ENCODE measurements around the gene GPC6.

GPC6 gene

DNA sequence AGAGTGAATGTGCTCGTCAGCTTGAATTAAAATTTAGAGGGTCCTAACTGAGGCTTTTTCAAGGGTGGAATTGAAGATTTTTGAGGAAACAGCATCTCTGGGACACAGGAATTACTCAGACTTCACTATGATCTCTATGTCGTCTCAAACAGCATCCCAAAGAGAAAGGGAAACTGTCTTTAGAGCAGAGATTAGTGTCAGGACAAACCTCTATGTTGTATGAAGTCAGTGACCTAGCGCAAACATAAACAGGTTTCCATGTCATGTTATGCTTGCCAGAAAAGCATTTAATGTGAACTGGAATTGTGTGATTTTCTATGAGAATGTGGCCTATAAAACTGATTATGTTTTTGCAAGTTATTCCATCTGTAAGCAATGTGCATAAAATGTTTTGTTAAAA is 573.7 kb downstream of the GPC6 start:
- DNase-seq = no peak

DNA sequence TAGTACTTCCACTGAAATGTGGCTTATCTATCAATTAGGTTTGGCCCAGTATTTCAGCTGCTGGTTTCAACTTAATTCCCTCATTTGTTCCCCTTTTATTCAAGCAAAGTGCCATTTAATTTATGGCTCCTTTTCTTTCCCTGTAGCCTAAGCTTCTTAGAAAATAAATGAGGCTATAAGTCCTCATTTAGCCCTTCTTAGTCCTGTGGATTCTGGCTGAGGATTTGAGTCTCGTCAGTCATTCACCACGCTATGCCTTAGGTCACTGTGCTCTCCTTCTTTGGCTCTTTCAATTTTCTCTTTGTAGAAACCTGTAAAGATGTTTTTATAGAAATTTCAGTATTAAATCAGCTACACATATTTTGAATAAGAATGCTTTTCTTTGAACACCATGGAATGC is 579.1 kb downstream of the GPC6 start:
- no peak for DNase-seq

DNA sequence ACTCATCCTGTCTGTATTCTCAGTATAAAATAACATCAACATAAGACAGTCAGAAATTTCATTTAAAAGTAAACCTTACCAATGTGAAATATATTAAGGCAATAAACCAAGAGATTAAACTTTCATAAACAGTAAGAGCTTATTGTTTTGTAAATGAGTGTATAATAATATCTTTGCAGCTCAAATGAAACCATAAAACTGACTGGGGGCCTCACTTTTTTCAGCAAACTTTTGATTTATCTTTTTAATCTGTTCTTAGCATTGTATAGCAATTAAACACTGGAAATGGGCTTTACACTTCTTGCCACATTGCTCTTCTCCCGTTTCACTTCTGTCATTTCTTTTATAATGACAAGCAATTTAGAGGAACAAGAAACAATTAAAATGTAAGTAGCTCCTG is 580.3 kb downstream of the GPC6 start:
- no peak for DNase-seq

DNA sequence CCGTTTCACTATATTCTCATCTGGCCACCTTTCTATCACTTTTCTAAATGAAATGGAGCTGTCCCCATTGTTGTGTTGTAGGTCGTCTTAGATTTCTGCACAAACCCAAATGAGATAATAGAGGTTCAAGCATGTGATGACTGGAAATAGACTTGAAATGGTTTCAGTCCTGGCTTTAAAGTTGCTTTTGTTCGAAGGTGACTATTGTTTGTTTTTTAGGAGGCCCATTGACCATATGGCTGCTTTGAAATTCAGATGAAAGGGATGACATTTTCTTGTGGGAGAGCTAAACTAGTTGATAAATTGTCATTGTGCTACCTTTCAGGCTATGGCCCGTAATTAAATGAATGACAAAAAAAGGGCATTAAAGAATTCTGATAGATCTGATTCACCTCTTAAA is 583.7 kb downstream of the GPC6 start:
- no peak for DNase-seq

DNA sequence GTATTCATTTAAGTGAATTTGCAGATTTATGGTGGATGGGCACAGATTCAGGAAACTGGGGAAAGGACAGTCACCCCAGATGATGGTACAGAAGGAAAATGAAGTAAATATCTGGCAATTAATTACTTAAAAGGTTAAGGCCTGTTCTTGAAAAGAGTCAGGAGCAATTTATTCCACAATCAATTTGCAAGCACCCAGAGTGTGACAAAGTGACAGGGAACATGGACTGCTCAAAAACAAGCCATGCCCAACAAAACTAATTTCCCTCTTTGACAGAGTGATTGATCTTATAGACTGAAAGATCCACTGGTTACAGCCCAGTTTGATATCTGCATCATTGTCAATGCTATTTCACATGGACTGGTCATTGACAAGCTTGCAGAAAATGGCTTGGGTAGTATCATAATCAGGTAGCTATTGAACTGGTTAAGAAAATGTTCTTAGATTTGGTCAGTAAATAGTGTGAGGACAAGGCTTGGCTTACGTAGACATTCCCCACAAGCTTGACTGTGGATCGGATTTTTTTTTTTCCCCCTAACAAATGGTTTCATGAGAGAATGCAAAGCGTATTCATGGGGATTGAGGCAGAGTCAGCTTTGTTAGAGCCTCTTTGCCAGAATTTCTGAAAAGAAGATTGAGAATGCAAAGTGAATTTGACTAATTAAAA is 584.6 kb downstream of the GPC6 start:
- DNase-seq = no peak

DNA sequence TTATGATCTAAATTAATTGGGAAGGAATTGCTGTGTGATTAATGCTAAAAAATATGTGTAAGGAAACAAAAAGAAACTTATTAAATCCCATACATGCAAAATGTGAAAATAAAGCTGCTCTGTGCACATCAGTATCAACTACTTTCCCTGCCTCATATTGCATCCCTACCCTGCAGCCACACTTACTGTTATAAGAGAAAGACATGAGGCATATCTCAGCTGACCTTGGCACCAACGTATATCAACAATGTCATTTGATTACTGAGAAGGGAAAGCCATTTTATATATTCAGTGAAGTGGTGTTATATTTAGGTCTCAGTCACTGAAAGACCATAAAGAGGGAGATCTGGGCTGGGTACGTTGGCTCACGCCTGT is 585.1 kb downstream of the GPC6 start:
- no peak for DNase-seq

DNA sequence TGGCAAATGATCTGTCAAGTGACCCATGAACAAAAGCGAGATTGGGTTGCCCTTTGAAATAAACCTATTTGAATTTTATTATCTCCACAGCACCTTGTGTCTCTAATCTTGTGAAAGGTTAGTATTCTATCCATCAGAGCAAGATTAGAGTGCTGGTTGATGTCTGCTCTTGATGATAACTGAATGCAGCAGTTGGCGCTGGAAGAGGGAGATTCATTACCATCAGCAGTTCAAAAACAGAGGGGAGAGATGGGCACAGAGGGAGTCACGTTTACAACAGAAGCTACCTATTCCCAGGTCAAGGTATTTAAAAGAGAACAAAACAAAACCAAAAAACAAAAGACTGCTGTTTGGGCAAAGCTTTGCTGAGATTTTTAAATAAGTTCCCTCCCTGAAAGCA is 588.1 kb downstream of the GPC6 start:
- DNase-seq = no peak

DNA sequence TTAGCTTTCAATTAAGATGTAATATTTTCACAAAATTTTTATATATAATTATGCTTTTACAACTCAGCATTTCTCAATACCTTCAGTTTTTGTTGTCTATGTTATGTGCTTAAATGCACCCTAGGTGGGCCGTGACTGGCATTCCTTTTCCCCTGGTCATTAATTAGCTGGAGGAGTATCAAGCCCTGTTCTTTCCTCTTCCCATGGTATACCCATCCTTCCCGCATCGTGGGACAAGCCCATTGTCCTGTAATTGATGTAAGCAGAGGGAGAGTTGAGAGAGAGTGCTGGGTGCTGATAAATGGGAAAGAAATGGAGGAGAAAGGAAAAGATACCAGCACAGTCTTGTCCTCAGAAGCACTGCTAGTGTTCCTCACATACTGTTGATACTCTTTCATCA is 591.7 kb downstream of the GPC6 start:
- no peak for DNase-seq

DNA sequence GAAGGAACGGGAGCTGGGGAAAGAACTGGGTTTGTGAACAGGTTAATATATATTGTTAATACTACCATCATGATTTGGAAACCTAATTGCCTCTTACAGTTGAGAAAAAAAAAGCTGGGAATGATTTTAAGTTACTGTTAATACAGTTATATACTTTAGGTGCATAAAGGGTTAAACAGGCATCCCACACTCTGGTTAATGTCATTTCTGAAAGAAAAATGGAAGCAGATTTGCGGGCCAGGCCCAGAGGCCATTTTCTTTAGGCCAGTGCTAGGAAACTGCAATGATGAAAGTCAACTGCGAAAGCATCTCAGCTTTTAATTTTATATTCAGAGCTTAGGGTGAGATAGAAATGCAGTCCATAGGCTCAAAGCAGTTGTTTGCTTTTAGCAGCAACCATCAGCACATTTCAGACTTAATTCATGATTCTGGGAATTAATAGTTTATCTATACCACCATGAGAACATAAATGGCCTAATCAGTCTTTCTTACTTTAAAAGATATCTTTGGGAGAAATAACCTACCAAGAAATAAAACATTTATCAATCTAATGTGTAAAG is 592.8 kb downstream of the GPC6 start:
- DNase-seq = no peak

DNA sequence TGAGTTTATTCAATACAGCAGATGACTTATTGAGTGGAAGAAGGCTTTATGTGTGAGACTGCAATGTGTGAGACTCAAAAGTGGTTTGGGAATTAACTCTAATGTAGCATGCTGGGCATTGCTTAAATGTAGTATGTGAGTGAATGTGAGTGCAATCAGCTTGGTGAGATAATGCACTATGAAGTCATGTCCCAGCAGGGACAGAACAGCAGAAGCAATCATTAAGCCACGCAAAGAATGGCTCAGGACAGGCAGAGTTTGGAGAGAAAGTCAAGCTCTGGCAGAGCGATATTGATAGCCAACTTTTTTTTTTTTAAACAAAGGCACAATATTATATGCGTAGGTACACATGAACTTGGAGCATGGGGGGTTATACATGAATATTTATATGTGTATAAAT is 597.7 kb downstream of the GPC6 start:
- DNase-seq = no peak

DNA sequence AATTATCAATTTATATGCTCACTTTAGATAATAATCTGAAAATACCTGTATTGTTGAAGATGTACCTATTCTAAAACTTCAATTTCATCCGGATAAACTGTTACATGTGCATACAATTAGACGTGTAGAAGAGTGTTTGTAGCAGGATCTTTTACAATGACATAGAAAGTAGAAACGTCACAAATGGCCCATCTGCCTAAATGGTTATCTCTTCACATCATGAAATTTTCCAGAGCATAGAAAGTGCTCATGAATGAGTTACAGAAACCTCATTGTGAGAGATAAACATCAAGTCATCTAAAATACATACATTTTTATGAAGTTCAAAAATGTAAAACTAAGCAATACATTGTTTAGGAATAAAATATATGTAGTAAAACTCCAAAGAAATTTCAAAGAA is 607.4 kb downstream of the GPC6 start:
- DNase-seq = no peak

DNA sequence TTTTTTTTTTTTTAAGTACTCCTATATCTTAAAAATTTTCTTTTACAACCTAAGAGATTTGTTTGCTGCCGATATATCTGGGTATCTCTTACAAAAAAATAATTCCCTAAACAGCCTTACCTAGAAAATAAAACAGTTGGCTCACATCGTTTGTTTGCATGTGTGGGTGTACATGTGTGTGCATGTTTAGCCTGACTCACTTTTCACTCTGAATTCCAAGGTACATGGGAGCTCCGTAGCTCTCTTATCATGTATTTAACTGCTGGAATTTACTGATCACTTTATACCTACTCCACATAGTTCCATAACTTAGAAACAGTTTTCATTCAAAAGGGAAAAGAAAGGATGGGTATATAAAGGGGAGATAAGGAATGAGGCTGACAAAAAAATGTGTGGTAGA is 616.5 kb downstream of the GPC6 start:
- DNase-seq = no peak

DNA sequence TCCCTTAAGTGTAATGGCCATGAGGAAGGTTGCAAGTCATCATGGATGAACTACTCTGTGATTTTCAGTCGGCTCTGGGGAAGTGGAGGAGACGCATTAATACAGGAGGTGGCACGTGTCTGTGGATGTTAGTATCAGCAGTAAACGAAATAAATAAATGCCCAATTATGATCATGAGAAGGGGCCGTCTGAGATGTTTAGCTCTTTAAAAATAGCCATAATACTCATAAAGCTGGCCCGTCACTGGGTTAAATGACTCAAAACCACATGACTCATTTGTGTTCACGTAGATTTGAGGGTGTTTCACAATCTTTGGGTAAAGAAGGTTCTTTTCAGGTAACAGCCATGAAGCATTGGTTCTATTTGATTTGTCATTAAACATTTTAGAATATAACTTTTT is 620.6 kb downstream of the GPC6 start:
- peak; percentile 52 for DNase-seq

DNA sequence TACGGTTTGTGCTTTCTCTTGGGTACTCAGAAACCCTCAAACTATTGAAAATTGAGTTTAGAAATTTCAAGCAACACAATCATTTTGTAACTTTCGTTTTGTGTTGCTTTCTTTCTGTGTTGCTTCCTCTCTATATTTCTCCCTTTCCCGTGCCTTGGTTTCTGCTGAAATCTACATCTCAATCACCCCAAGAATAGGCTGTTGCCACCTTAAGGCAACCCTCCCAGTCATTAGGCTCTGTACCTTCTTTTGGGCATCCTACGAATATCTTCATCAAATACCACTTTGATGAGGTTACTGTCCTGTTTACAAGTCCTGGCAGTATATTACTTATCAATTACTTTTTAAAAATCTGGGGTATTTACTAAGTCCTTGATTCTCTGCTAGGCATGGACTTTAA is 621.6 kb downstream of the GPC6 start:
- no peak for DNase-seq

DNA sequence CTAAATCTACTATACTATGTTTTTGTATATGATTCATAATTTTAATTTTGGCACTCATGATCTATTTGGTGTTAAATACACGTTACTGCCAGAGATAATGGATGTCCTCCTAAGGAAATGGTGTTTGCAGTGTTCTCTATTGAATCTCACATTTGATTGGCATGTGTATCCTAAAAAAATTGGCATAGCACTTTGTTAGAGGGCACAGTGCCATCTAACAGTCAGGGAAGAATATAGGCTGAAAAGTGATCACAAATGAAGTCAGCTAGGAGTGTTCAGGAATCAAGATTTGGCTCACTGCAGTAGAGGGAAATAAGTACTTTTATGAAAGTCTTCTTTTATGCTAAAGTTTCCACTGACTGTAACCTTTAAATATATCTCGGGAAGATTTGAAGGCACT is 624.6 kb downstream of the GPC6 start:
- DNase-seq = no peak

DNA sequence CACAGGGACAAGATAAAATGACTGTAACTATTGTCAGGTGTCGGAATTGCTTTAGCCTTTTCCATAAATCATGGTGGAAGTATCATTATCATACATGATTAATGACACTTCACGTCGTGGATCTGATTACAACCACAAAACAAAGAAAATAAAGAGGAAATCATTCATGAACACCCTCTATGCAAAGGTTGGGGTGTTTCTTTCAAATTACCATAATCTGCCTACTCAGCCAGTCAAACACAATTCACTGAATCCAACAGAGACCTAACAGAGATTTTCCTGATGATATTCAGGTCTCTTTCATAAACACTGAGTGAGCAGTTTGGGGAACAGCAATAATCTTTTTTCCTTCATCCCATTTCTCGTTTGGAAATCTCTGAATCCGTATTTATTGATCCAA is 627.3 kb downstream of the GPC6 start:
- no peak for DNase-seq

DNA sequence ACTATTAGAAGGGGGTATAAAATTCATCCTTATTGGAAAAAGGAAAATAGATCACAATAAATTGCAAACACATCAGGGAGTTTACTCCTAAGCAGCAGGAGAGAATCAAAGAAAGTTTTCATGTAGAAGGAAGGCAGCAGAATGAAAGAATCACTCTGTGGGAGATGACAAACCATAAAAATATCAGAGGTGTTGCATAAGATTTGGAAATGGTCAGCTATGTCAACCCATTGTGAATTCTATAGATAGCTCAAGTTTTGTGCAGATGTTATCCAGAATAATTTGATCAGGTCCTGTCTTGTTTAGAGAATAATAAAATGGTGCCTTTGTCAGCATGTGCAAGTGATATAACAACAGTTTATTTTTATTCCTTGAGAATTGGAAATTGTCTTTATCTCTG is 630.5 kb downstream of the GPC6 start:
- DNase-seq = no peak

DNA sequence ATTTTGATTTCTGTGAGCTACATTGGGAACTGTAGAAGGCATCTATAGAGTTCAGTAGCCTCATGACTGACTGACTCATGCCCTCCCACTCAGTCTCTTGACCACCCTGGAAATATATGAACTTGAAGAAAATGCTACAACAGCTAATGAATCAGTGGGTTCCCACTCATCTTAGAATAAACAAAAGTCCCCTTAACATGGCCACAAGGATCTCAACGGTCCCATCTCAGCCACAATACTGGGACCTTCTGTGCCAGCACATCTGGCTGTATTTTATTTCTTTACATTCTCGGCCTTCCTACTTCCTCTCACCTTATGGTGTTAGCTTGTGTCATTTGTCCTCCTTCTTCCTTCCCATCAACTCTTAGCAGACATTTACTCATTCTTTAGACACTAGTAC is 633.1 kb downstream of the GPC6 start:
- DNase-seq = peak; percentile 38

DNA sequence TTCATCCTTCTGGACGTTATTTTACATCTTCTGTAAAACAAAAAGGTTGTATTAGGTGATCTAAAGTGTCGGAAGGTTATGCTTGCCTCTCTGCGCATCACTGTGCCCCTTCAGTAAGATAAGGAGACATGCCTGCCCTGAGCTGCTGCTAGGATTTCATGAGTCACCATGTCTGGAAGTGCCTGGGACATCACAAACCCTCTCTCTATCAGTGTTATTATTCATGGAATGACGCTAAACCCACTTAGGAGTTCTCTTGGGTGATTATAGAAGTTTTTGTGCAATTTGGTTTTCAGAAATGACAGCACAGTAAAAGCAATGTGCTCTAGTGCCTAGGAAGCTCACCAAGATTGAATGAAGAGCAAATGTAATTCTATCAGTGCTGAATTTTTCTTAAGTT is 635.2 kb downstream of the GPC6 start:
- DNase-seq = peak; percentile 69

DNA sequence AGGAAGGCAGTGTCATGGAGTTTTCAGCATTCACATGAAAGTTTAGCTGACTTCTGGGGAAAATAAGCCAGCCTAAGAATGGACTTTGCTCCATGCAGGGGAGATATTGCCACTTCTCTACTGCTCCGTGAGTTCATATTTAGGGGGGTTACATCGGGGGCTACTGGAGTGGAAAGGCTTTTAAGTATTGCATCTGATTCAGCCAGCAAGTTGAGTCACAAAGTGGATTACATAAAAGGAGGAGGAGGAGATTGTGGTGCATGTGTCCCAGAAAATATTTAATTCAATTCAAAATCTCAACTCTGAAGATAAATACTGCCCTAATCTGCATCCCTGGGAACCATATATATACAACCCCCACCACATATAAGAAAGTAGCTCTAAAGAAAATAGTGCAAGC is 635.7 kb downstream of the GPC6 start:
- peak; percentile 1 for DNase-seq

DNA sequence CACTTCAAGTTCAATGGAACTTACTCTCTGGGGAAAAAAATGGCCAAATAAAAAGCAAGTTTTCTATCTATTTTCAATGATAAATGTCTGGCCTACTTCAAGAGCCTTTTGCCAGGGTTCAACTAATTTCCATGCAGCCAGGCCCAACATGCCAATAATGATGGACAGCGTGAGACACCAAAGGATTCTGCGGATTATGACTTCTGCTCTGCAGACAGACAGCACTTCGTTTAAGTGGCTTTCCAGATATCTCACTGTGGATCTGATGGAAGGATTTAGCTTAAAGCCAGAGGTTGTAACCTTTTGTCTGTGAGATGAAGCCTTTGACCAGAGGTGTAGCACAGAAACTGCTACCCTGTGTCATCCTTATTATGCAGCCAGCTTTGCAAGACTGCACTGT is 638.6 kb downstream of the GPC6 start:
- no peak for DNase-seq

DNA sequence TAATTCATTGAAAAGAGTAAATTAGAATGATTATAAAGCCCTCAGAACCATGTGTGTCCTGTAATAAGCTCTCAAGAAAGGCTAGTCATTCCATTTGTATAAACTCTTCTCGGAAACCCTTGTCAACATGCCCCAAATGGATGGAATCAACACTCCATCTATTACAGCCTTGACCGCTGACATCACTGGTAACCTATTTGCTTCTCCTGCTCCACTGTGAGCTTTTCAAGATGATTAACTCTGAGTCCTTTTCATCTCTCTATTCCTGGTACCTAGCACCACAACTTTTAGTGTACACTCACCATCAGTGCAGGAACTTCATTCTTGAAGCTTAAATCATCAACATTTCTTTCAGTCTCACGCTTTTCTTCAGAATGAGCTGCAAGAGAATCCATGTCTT is 640.9 kb downstream of the GPC6 start:
- DNase-seq = peak; percentile 33

DNA sequence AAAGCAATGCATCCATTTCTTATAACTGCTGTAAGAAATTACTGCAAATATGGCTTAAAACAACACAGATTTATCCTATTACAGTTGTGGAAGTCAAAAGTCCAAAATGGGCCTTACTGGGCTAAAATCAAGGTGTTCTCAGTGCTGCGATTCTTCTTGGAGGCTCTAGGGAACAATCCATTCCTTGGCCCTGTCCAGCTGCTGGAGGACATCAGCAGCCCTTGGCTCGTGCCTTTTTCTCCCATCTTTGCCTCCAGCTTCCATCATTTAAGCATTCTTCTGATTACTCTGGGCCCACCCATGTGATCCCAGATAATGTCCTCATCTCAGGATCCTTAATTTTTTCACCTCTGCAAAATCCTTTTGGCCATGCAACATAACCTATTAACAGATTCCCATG is 645.8 kb downstream of the GPC6 start:
- no peak for DNase-seq

DNA sequence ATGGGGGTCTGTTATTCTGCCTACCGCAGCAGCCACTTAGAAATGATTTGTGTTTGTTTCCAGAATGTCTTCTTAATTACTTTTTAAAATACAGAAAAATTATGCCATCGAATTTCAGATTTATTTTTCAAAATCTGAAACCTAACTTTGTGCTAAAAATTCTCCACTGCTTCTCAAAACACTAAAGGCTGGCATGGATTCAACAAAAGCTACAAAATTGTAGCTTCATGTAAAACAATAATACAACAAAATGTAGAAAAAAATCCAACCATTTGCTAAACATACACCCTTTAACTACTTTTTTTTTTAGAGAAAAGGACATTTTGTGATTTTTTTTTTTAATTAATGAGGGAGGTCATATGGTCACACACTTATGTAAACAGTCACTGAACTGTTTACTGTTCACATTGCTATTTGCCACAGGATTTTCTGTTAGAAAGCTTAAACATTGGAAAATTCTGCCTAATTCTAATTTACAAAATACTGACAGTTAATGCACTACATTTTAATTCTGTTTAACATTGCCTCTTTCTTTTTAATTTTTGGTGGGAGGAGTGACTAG is 646.3 kb downstream of the GPC6 start:
- DNase-seq = no peak

DNA sequence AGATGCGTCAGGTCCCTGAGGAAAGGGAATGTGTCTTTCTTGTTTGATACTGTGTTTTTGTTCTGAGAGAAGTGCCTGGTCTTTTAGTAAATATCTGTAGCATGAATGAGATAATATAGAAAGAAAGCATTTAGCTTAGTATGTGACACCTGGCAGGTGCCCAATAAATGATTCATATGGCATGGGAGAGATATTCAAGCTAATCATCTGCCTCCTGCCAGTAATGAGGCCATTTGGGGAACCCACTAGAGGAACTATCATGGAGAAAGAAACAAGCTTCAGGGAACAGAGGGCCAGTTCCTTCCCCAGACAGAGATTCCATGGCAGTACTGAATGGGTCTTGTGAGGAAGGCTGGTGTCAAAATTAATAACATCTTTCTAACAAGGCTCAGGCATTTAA is 648.9 kb downstream of the GPC6 start:
- peak; percentile 47 for DNase-seq
